WTC11 (cell line): Measurements from ENCODE around the gene ARL5A.

Source experiments
- CTCF ChIP-seq: fragments of 200-600 bp; IDR thresholded peaks from 2 replicates; pipeline ENCODE4 v1.8.0; 2022; ENCODE audit warnings: antibody characterized with exemption
- GABPB1 ChIP-seq: sonication (generic); formaldehyde crosslinking; IDR thresholded peaks from 2 replicates; pipeline ENCODE4 v1.8.1; 2023; ENCODE audit warnings: mild to moderate bottlenecking, missing genetic modification reagents
- JUN ChIP-seq: sonication (generic); formaldehyde crosslinking; IDR thresholded peaks from 2 replicates; pipeline ENCODE4 v1.8.0; 2023; ENCODE audit warnings: mild to moderate bottlenecking, missing genetic modification reagents
- MAX ChIP-seq: sonication (generic); formaldehyde crosslinking; IDR thresholded peaks from 2 replicates; pipeline ENCODE4 v1.8.0; 2022; ENCODE audit warnings: mild to moderate bottlenecking, missing genetic modification reagents
- NFYB ChIP-seq: sonication (generic); formaldehyde crosslinking; conservative IDR thresholded peaks from 2 replicates; pipeline ENCODE4 v1.8.0; 2022; ENCODE audit warnings: low read depth, missing genetic modification reagents
- NR2C2 ChIP-seq: sonication (generic); formaldehyde crosslinking; IDR thresholded peaks from 2 replicates; pipeline ENCODE4 v1.8.0; 2022; ENCODE audit warnings: mild to moderate bottlenecking, missing genetic modification reagents
- PRDM15 ChIP-seq: sonication (generic); formaldehyde crosslinking; IDR thresholded peaks from 2 replicates; pipeline ENCODE4 v1.8.0; 2022; ENCODE audit warnings: missing genetic modification reagents
- SP1 ChIP-seq: sonication (generic); formaldehyde crosslinking; conservative IDR thresholded peaks from 2 replicates; pipeline ENCODE4 v1.8.1; 2022; ENCODE audit warnings: missing genetic modification reagents
- ZBTB43 ChIP-seq: sonication (generic); formaldehyde crosslinking; IDR thresholded peaks from 2 replicates; pipeline ENCODE4 v1.8.1; 2023; ENCODE audit warnings: mild to moderate bottlenecking, missing genetic modification reagents
- ZNF138 ChIP-seq: sonication (generic); formaldehyde crosslinking; conservative IDR thresholded peaks from 2 replicates; pipeline ENCODE4 v1.8.1; 2022; ENCODE audit warnings: mild to moderate bottlenecking, moderate library complexity, missing genetic modification reagents
- ZNF219 ChIP-seq: sonication (generic); formaldehyde crosslinking; IDR thresholded peaks from 2 replicates; pipeline ENCODE4 v1.8.0; 2023; ENCODE audit warnings: missing genetic modification reagents, mild to moderate bottlenecking, borderline replicate concordance
- ZNF416 ChIP-seq: fragments of 250-450 bp; sonication (Bioruptor Pico); IDR thresholded peaks from 2 replicates; pipeline ENCODE4 v1.9.0; 2021; ENCODE audit warnings: mild to moderate bottlenecking, inconsistent platforms
- ZNF423 ChIP-seq: fragments of 250-450 bp; sonication (Bioruptor Pico); IDR thresholded peaks from 2 replicates; pipeline ENCODE4 v2.1.2; 2022; ENCODE audit warnings: mild to moderate bottlenecking, moderate library complexity

- no peak for TF ChIP-seq CTCF
- no peak for TF ChIP-seq ZNF423 (CRISPR knock-in tag)
- no peak for TF ChIP-seq JUN
- no peak for TF ChIP-seq ZBTB43 (CRISPR knock-in tag)
- TF ChIP-seq ZNF219 (CRISPR knock-in tag): no peak
- TF ChIP-seq MAX: no peak
- no peak for TF ChIP-seq SP1 (CRISPR knock-in tag)
- TF ChIP-seq NR2C2 (CRISPR knock-in tag): no peak
- TF ChIP-seq PRDM15: no peak
- no peak for TF ChIP-seq ZNF416 (CRISPR knock-in tag)
- TF ChIP-seq ZNF138 (CRISPR knock-in tag): no peak
- TF ChIP-seq GABPB1 (CRISPR knock-in tag): no peak
- TF ChIP-seq NFYB: no peak
Observed at GRCh38 chr2:151852260-151853069, 24.2 kb upstream of the ARL5A start.
